GM10266 (cell line): Measurements from ENCODE around the gene PROCA1.
"Not testable (repeated sequence)": the region's sequence is repeated elsewhere in the genome, so short reads cannot be mapped to it uniquely, and the experiment has no call there.

Experiments used
- DNase-seq: peaks from one replicate; pipeline ENCODE4 v3.0.0; 2012; ENCODE audit errors: extremely low spot score
- CTCF ChIP-seq: IDR thresholded peaks from 2 replicates; pipeline ENCODE4 v1.5.1; 2012; ENCODE audit warnings: mild to moderate bottlenecking, low read depth; ENCODE audit not compliant: control insufficient read depth, insufficient read depth; ENCODE audit errors: missing control alignments

The PROCA1 gene

GRCh38 chr17:28726226-28726626, 14.5 kb upstream of the PROCA1 start, which contains the start of gene TLCD1:
TLCD1 (minus strand) TSS chr17:28726233; CDS start chr17:28726097, 136 bp downstream.
- TF ChIP-seq CTCF = no peak
- peak; percentile 88 for DNase-seq

- TF ChIP-seq CTCF = no peak
- DNase-seq = no peak
Observed at GRCh38 chr17:28725660-28726225, 14.1 kb upstream of the PROCA1 start.

GRCh38 chr17:28725166-28725659, 13.5 kb upstream of the PROCA1 start:
- DNase-seq = no peak
- TF ChIP-seq CTCF = no peak

GRCh38 chr17:28724500-28725165, 12.9 kb upstream of the PROCA1 start:
- DNase-seq = no peak
- TF ChIP-seq CTCF = no peak

- DNase-seq = not testable (repeated sequence)
Observed at GRCh38 chr17:28723836-28724499, 12.3 kb upstream of the PROCA1 start.

GRCh38 chr17:28723159-28723835, 11.6 kb upstream of the PROCA1 start:
- DNase-seq = no peak
- TF ChIP-seq CTCF = no peak

- no peak for DNase-seq
- no peak for TF ChIP-seq CTCF
Observed at GRCh38 chr17:28722417-28723158, 10.9 kb upstream of the PROCA1 start.

GRCh38 chr17:28720997-28721329, 9.3 kb upstream of the PROCA1 start:
- DNase-seq = not testable (repeated sequence)
